HUES6 (cell line): Measurements from ENCODE around the gene HDAC4.

Experiments
- H3K27ac ChIP-seq: 2 replicates; pipeline ENCODE4 v1.7.0; 2013; ENCODE audit warnings: low read depth, mild to moderate bottlenecking, low read length, inconsistent platforms
- H3K27me3 ChIP-seq: 2 replicates; pipeline ENCODE4 v1.6.1; 2013; ENCODE audit warnings: low read length; ENCODE audit not compliant: control insufficient read depth, insufficient read depth
- H3K36me3 ChIP-seq: 2 replicates; pipeline ENCODE4 v1.6.1; 2013; ENCODE audit warnings: low read length; ENCODE audit not compliant: control insufficient read depth, insufficient read depth
- H3K4me1 ChIP-seq: 2 replicates; pipeline ENCODE4 v1.6.1; 2013; ENCODE audit warnings: low read length; ENCODE audit not compliant: control insufficient read depth, insufficient read depth
- H3K4me3 ChIP-seq: 2 replicates; pipeline ENCODE4 v1.5.1; 2013; ENCODE audit warnings: low read depth, low read length
- H3K9ac ChIP-seq: one replicate; pipeline ENCODE4 v1.6.1; 2013; ENCODE audit warnings: mild to moderate bottlenecking, low read length
- H3K9me3 ChIP-seq: 2 replicates; pipeline ENCODE4 v1.6.1; 2013; ENCODE audit warnings: low read depth, low read length; ENCODE audit not compliant: control insufficient read depth, insufficient read depth

Gene HDAC4

GRCh38 chr2:239424337-239425045, 23.7 kb upstream of the HDAC4 start:
- Histone ChIP-seq H3K27ac (no peak overlapping the region), H3K27me3 (no peaks in the 10 kb centered on the region), H3K4me3 (no peak overlapping the region), H3K9me3 (no peaks in the 10 kb centered on the region), H3K9ac (no peak overlapping the region), H3K36me3 (no peaks in the 10 kb centered on the region), H3K4me1 (no peaks in the 10 kb centered on the region)

- H3K27me3 ChIP-seq, result no peaks in the 10 kb centered on the region
- no peak overlapping the region for H3K4me3 ChIP-seq
- no peaks in the 10 kb centered on the region for H3K4me1 ChIP-seq
- no peaks in the 10 kb centered on the region for H3K36me3 ChIP-seq
- no peaks in the 10 kb centered on the region for H3K9me3 ChIP-seq
- H3K9ac ChIP-seq, result no peak overlapping the region
- no peak overlapping the region for H3K27ac ChIP-seq
Measured at GRCh38 chr2:239423551-239423950, 22.7 kb upstream of the HDAC4 start.

- H3K27me3 ChIP-seq, result no peaks in the 10 kb centered on the region
- no peaks in the 10 kb centered on the region for H3K4me1 ChIP-seq
Measured at GRCh38 chr2:239421851-239422250, 21.0 kb upstream of the HDAC4 start.

GRCh38 chr2:239420082-239420481, 19.3 kb upstream of the HDAC4 start:
- Histone ChIP-seq H3K36me3 (no peaks in the 10 kb centered on the region), H3K4me3 (no peak overlapping the region), H3K27me3 (no peaks in the 10 kb centered on the region)

More at GRCh38 chr2:239421851-239422250, 21.0 kb upstream of the HDAC4 start:
- no peak overlapping the region for H3K9ac ChIP-seq
- no peak overlapping the region for H3K4me3 ChIP-seq
- H3K27ac ChIP-seq, result no peak overlapping the region
- H3K9me3 ChIP-seq, result no peaks in the 10 kb centered on the region
- no peaks in the 10 kb centered on the region for H3K36me3 ChIP-seq

GRCh38 chr2:239418918-239419317, 18.1 kb upstream of the HDAC4 start:
- Histone ChIP-seq H3K4me3 (no peak overlapping the region), H3K36me3 (no peaks in the 10 kb centered on the region), H3K9ac (no peak overlapping the region), H3K27me3 (no peaks in the 10 kb centered on the region), H3K27ac (no peak overlapping the region), H3K4me1 (no peaks in the 10 kb centered on the region), H3K9me3 (no peaks in the 10 kb centered on the region)

More at GRCh38 chr2:239420082-239420481, 19.3 kb upstream of the HDAC4 start:
- no peaks in the 10 kb centered on the region for H3K9me3 ChIP-seq
- no peaks in the 10 kb centered on the region for H3K4me1 ChIP-seq
- H3K27ac ChIP-seq, result no peak overlapping the region
- H3K9ac ChIP-seq, result no peak overlapping the region

- H3K4me1 ChIP-seq, result no peaks in the 10 kb centered on the region
- H3K9ac ChIP-seq, result no peak overlapping the region
- no peaks in the 10 kb centered on the region for H3K36me3 ChIP-seq
- H3K9me3 ChIP-seq, result no peaks in the 10 kb centered on the region
- H3K27ac ChIP-seq, result no peak overlapping the region
- no peak overlapping the region for H3K4me3 ChIP-seq
- no peaks in the 10 kb centered on the region for H3K27me3 ChIP-seq
Measured at GRCh38 chr2:239412905-239413603, 12.2 kb upstream of the HDAC4 start.

GRCh38 chr2:239411549-239412319, 10.9 kb upstream of the HDAC4 start:
- no peak overlapping the region for H3K9ac ChIP-seq

GRCh38 chr2:239411117-239411516, 10.3 kb upstream of the HDAC4 start:
- H3K27me3 ChIP-seq, result no peaks in the 10 kb centered on the region
- no peaks in the 10 kb centered on the region for H3K36me3 ChIP-seq
- no peak overlapping the region for H3K27ac ChIP-seq
- H3K9me3 ChIP-seq, result no peaks in the 10 kb centered on the region
- 0 out of 2 replicates have a peak, but pooled peaks cover 4% of the 10 kb centered on the region for H3K4me1 ChIP-seq
- H3K4me3 ChIP-seq, result no peak overlapping the region
- no peak overlapping the region for H3K9ac ChIP-seq

More at GRCh38 chr2:239411549-239412319, 10.9 kb upstream of the HDAC4 start:
- H3K36me3 ChIP-seq, result no peaks in the 10 kb centered on the region
- H3K27ac ChIP-seq, result no peak overlapping the region
- H3K4me3 ChIP-seq, result no peak overlapping the region
- H3K27me3 ChIP-seq, result no peaks in the 10 kb centered on the region
- H3K9me3 ChIP-seq, result no peaks in the 10 kb centered on the region
- 0 out of 2 replicates have a peak, but pooled peaks cover 4% of the 10 kb centered on the region for H3K4me1 ChIP-seq

- no peaks in the 10 kb centered on the region for H3K9me3 ChIP-seq
- H3K4me1 ChIP-seq, result 0 out of 2 replicates have a peak, but pooled peaks cover 4% of the 10 kb centered on the region
- H3K36me3 ChIP-seq, result no peaks in the 10 kb centered on the region
- H3K9ac ChIP-seq, result no peak overlapping the region
- H3K27me3 ChIP-seq, result no peaks in the 10 kb centered on the region
- H3K27ac ChIP-seq, result no peak overlapping the region
- no peak overlapping the region for H3K4me3 ChIP-seq
Measured at GRCh38 chr2:239409976-239410375, 9.2 kb upstream of the HDAC4 start.

- H3K4me3 ChIP-seq, result no peak overlapping the region
- no peak overlapping the region for H3K9ac ChIP-seq
- H3K36me3 ChIP-seq, result no peaks in the 10 kb centered on the region
- H3K9me3 ChIP-seq, result no peaks in the 10 kb centered on the region
- H3K27ac ChIP-seq, result no peak overlapping the region
- no peaks in the 10 kb centered on the region for H3K27me3 ChIP-seq
- 0 out of 2 replicates have a peak, but pooled peaks cover 4% of the 10 kb centered on the region for H3K4me1 ChIP-seq
Measured at GRCh38 chr2:239407112-239407511, 6.3 kb upstream of the HDAC4 start.
